DND-41 (cell line): Measurements from ENCODE around the gene AQP2.

Experiments
- CTCF ChIP-seq: IDR thresholded peaks from 2 replicates; pipeline ENCODE4 v1.5.1; 2012; ENCODE audit warnings: borderline replicate concordance, low read length, moderate library complexity, mild to moderate bottlenecking; ENCODE audit not compliant: poor library complexity, severe bottlenecking; ENCODE audit errors: extremely low read depth
- EZH2 ChIP-seq: IDR thresholded peaks from 3 replicates; pipeline ENCODE4 v1.6.1; 2012; ENCODE audit warnings: borderline replicate concordance, low read depth, mild to moderate bottlenecking, moderate library complexity, low read length, inconsistent platforms; ENCODE audit not compliant: severe bottlenecking

GRCh38 chr12:49962861-49963765 is 12.6 kb downstream of the AQP2 start:
- no peak for TF ChIP-seq CTCF
- no peak for TF ChIP-seq EZH2
